Fibroblast of lung (primary cell): Measurements from ENCODE around the gene ACBD4.

Source experiments
- EZH2 ChIP-seq: IDR thresholded peaks from 2 replicates; pipeline ENCODE4 v1.5.1; 2012; ENCODE audit warnings: low read length, control low read depth, mild to moderate bottlenecking; ENCODE audit errors: missing control alignments
- TF ChIP-seq, protein P1 (sequence below), 2 donors: IDR thresholded peaks in 1 of 2; conservative IDR thresholded peaks in 1 of 2; 1 replicate in 1 of 2; 2 replicates in 1 of 2; pipeline ENCODE4 v1.5.1; 2011 to 2012; ENCODE audit warnings: low read length in 2 of 2, control low read depth in 1 of 2, inconsistent platforms in 1 of 2, low read depth in 1 of 2, mild to moderate bottlenecking in 1 of 2

DNA sequence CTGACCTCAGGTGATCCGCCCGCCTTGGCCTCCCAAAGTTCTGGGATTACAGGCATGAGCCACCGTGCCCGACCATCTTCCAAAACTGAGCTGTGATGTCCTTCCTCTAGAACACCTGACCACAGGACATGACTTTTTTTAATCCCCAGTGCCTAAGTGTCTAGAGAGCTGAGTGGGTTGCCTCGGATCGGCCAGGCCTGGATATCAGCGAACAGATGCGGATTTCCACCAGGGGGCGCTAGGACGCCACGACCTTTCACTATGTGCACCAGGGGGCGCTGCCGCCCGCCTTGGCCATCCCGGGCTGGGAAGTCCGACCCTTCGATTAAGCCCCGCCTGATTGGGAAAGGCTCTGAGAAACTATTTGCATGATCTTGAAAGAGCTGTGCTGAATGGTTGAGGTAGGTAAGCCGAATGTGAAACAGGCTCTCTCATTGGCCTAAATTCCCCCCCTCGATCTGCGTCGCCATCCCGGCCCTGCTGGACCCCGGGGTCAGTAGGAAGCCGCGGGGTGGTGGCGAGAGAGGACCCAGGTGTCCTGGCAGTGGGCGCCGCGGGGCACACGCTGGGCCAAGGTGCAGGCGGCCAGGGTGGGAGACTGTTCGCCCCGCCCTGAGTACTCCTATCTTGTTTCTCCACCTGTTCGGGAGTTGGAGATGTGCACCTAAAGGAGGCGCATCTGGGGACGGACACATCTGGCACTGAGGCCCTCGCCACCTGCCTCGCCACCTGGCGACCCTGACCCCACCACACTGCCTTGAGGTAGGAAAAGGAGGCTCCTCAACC lies at the start of gene ACBD4:
- TF ChIP-seq, protein P1, sequence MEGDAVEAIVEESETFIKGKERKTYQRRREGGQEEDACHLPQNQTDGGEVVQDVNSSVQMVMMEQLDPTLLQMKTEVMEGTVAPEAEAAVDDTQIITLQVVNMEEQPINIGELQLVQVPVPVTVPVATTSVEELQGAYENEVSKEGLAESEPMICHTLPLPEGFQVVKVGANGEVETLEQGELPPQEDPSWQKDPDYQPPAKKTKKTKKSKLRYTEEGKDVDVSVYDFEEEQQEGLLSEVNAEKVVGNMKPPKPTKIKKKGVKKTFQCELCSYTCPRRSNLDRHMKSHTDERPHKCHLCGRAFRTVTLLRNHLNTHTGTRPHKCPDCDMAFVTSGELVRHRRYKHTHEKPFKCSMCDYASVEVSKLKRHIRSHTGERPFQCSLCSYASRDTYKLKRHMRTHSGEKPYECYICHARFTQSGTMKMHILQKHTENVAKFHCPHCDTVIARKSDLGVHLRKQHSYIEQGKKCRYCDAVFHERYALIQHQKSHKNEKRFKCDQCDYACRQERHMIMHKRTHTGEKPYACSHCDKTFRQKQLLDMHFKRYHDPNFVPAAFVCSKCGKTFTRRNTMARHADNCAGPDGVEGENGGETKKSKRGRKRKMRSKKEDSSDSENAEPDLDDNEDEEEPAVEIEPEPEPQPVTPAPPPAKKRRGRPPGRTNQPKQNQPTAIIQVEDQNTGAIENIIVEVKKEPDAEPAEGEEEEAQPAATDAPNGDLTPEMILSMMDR (conservative IDR thresholded peaks at IDR 0.05 in 1 of 2, IDR thresholded peaks at IDR 0.05 in 1 of 2; ENCODE audit: low read depth in 1 of 2, low read length in 2 of 2) = peak; percentile 100
- no peak for TF ChIP-seq EZH2
